GM23338 (cell line): ENCODE data around the gene IPP.

Experiments used
- CREB1 ChIP-seq: fragments of 250-450 bp; sonication (Bioruptor Pico); IDR thresholded peaks from 2 replicates; pipeline ENCODE4 v1.5.0; 2020; ENCODE audit warnings: low read depth, mild to moderate bottlenecking, moderate library complexity
- CTCF ChIP-seq, 2 experiments: fragments of 200-600 bp in 1 of 2; sonication (generic) in 1 of 2; conservative IDR thresholded peaks; 2 replicates each; pipeline versions ENCODE4 v1.5.1 to v1.6.1; 2016 to 2017; ENCODE audit warnings: antibody characterized with exemption in 2 of 2, low read depth in 2 of 2, mild to moderate bottlenecking in 2 of 2, moderate library complexity in 1 of 2
- EZH2 ChIP-seq: fragments of 200-600 bp; sonication (generic); IDR thresholded peaks from one replicate; pipeline ENCODE4 v1.8.0; 2017; ENCODE audit warnings: antibody characterized with exemption, mild to moderate bottlenecking, low read depth; ENCODE audit not compliant: unreplicated experiment
- EZH2phosphoT487 ChIP-seq: fragments of 200-600 bp; sonication (generic); IDR thresholded peaks from one replicate; pipeline ENCODE4 v1.8.1; 2018; ENCODE audit warnings: antibody characterized with exemption; ENCODE audit not compliant: unreplicated experiment
- POLR2AphosphoS5 ChIP-seq: IDR thresholded peaks from 2 replicates; pipeline ENCODE4 v1.6.1; 2016; ENCODE audit warnings: antibody characterized with exemption, low read depth
- REST ChIP-seq: IDR thresholded peaks from one replicate; pipeline ENCODE4 v1.6.1; 2018; ENCODE audit warnings: antibody characterized with exemption; ENCODE audit not compliant: unreplicated experiment
- ZNF462 ChIP-seq: fragments of 250-450 bp; sonication (Bioruptor Pico); IDR thresholded peaks from 2 replicates; pipeline ENCODE4 v1.5.0; 2020; ENCODE audit warnings: mild to moderate bottlenecking, moderate library complexity
- TF ChIP-seq, protein P1 (sequence below): IDR thresholded peaks from 2 replicates; pipeline ENCODE4 v1.6.1; 2016; ENCODE audit warnings: antibody characterized with exemption

DNA sequence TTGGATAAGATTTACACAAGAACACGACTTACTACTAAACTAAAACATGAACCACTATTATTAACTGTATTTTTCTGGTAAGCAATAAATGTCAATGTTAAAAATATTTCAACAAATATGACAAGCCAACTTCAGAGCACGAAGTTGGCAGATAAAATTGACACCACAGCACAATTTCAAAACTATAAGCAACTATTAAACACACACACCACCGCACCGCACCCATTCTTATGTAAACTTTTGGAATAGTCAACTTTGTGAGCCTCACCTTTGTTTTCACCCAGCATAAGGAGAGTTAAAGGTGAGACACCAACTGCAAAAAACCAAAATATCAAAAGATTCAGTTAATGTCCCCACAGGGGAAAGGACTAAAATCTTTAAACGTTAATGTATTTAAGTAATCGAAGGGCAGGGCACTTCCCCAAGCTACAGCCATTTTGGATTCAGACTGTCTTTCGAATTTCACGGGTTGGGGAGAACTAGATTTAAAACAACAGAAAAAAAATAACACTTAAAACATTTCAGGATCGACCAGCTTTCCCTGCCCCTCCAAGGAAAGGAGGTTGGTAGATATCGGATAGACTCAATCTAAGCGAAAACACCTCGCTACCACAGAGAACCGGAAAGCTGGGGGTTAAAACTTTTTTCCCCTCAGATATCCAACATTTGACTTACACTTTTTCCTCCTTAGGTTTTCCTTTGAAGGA is 65.0 kb downstream of the IPP start:
- no peak for TF ChIP-seq CTCF (conservative IDR thresholded peaks at IDR 0.05; ENCODE audit: low read depth in 2 of 2)
- no peak for TF ChIP-seq POLR2AphosphoS5
- no peak for TF ChIP-seq REST
- TF ChIP-seq EZH2phosphoT487, result no peak
- no peak for TF ChIP-seq ZNF462
- no peak for TF ChIP-seq CREB1 (CRISPR knock-in tag)
- TF ChIP-seq EZH2, result no peak
- TF ChIP-seq, protein P1, sequence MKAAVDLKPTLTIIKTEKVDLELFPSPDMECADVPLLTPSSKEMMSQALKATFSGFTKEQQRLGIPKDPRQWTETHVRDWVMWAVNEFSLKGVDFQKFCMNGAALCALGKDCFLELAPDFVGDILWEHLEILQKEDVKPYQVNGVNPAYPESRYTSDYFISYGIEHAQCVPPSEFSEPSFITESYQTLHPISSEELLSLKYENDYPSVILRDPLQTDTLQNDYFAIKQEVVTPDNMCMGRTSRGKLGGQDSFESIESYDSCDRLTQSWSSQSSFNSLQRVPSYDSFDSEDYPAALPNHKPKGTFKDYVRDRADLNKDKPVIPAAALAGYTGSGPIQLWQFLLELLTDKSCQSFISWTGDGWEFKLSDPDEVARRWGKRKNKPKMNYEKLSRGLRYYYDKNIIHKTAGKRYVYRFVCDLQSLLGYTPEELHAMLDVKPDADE, result no peak
